Activated B cell treated with CpG ODN at 0.5 μM for 24 hours (primary cell): ENCODE results near the gene RIPPLY1. TPM values are rescaled to one million over a fixed set of nuclear protein-coding genes. Genes with fewer than 3 reads are reported as not detected.

Experiments used
- ATAC-seq: fragments of 200-7000 bp; cut with Tn5 transposase; one replicate; pipeline ENCODE4 v1.10.0; 2021; ENCODE audit warnings: low read depth, mild to moderate bottlenecking, moderate library complexity
- CTCF ChIA-PET: fragments of 350-600 bp; sonication (Branson Sonifier 250); formaldehyde crosslinking; loops from one replicate; lab custom pipeline; 2021; ENCODE audit warnings: antibody characterized with exemption; lab: Charles Lee
- POLR2A ChIA-PET: fragments of 350-600 bp; sonication (Branson Sonifier 250); formaldehyde crosslinking; loops from one replicate; lab custom pipeline; 2021; ENCODE audit warnings: antibody characterized with exemption; lab: Charles Lee
- DNase-seq: peaks from one replicate; pipeline ENCODE4 v3.0.0; 2022
- H3K27ac Mint-ChIP-seq: one replicate; pipeline ENCODE4 v1.8.0; 2020; ENCODE audit warnings: mixed read lengths
- H3K27me3 Mint-ChIP-seq: one replicate; pipeline ENCODE4 v1.8.0; 2021; ENCODE audit warnings: mixed read lengths
- H3K36me3 Mint-ChIP-seq: one replicate; pipeline ENCODE4 v1.8.0; 2021; ENCODE audit warnings: low read depth, mixed read lengths
- H3K4me1 Mint-ChIP-seq: one replicate; pipeline ENCODE4 v1.8.0; 2021; ENCODE audit warnings: mixed read lengths
- H3K4me3 Mint-ChIP-seq: one replicate; pipeline ENCODE4 v1.8.0; 2020; ENCODE audit warnings: mild to moderate bottlenecking, mixed read lengths
- H3K9me3 Mint-ChIP-seq: one replicate; pipeline ENCODE4 v1.8.0; 2020; ENCODE audit warnings: mixed read lengths
- CTCF ChIP-seq: fragments of 200-600 bp; IDR thresholded peaks from one replicate; pipeline ENCODE4 v1.8.0; 2022; ENCODE audit warnings: antibody characterized with exemption, mild to moderate bottlenecking
- intact Hi-C: fragments of 100-400 bp; cut with micrococcal nuclease; formaldehyde crosslinking; loops from one replicate; pipeline ENCODE4 v1.15.1; 2024
- total RNA-seq: library from RNA; stranded (reverse); gene quantifications from 2 replicates; pipeline ENCODE4 v1.2.3, GENCODE V29; 2022

The RIPPLY1 gene
- total RNA-seq, 1 donor from 2014 or later, result not detected

DNA sequence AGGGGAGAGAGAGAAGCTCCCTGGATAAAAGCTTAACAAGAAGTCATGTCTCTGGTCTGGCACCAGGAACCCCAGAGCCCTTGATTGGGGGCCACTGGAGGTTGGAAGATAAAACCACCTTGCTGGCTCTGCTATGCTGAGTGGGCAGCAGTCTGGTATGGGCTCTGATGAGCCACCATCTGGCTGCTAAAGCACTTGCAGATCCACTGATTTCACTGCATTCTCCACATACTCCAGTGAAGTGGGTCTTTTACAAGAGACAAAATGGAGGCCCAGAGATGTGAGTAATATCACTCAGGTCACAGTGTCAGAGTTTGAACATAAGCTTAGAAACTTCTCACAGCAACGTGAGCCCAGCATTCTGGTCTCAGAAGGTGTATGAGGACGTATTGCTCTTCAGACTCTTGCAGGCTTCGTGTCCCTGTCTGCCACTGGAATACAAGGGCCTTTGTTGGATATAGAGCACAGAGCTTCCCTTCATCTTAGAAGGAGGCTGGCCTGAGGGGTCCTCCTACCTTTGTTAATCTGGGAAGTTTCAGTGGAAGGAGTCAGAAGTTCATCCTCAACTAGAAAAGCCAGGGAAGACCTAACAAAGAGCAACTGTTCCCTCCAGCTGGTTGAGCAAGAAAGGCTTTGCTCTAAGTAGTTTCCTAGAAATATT, 28.8 kb upstream of the RIPPLY1 start:
- no peaks in the 10 kb centered on the region for H3K36me3 Mint-ChIP-seq
- DNase-seq (no peak), ATAC-seq (no peak)
- H3K9me3 Mint-ChIP-seq, result no peaks in the 10 kb centered on the region
- CTCF ChIA-PET, result no interaction called here
- POLR2A ChIA-PET, result no interaction called here
- TF ChIP-seq CTCF, result no peak
- H3K4me3 Mint-ChIP-seq, result no peak overlapping the region
- no peaks in the 10 kb centered on the region for H3K4me1 Mint-ChIP-seq
- H3K27ac Mint-ChIP-seq, result no peak overlapping the region
- H3K27me3 Mint-ChIP-seq, result no peaks in the 10 kb centered on the region
- intact Hi-C loops, result no loop called here

DNA sequence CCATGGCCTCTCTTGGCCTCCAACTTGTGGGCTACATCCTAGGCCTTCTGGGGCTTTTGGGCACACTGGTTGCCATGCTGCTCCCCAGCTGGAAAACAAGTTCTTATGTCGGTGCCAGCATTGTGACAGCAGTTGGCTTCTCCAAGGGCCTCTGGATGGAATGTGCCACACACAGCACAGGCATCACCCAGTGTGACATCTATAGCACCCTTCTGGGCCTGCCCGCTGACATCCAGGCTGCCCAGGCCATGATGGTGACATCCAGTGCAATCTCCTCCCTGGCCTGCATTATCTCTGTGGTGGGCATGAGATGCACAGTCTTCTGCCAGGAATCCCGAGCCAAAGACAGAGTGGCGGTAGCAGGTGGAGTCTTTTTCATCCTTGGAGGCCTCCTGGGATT, 25.1 kb upstream of the RIPPLY1 start:
- no peak for ATAC-seq
- intact Hi-C loops, result no loop called here
- H3K9me3 Mint-ChIP-seq, result no peaks in the 10 kb centered on the region
- TF ChIP-seq CTCF, result no peak
- no peaks in the 10 kb centered on the region for H3K4me1 Mint-ChIP-seq
- CTCF ChIA-PET, result no interaction called here
- H3K27ac Mint-ChIP-seq, result no peak overlapping the region
- no peak for DNase-seq
- H3K27me3 Mint-ChIP-seq, result no peaks in the 10 kb centered on the region
- no peaks in the 10 kb centered on the region for H3K36me3 Mint-ChIP-seq
- POLR2A ChIA-PET, result no interaction called here
- H3K4me3 Mint-ChIP-seq, result no peak overlapping the region

DNA sequence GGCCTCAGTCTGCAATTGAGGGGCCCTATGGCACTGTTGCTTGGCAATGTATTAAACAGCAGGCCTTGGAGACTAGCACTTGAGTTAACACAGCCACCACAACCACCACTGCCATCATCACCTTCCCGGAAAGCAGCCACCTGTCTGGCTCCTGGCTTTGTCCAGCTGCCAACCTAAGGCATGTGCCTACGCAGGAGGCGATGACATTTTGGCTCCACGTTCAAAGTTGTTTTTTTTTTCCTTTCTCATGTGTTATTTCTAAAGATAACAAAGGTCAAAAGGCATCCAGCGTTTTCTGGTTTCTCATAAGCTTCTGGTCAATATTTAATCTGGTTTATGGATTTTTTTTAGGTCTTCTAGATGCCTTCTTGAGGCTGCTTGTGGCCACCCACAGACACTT, 24.6 kb upstream of the RIPPLY1 start:
- Mint-ChIP-seq H3K27me3 (no peaks in the 10 kb centered on the region), H3K9me3 (no peaks in the 10 kb centered on the region), H3K36me3 (no peaks in the 10 kb centered on the region), H3K27ac (no peak overlapping the region), H3K4me1 (no peaks in the 10 kb centered on the region), H3K4me3 (no peak overlapping the region)
- CTCF ChIA-PET, result no interaction called here
- ATAC-seq, result no peak
- DNase-seq, result no peak
- intact Hi-C loops, result no loop called here
- no peak for TF ChIP-seq CTCF
- POLR2A ChIA-PET, result no interaction called here

GRCh38 chrX:106927023-106927422, 23.9 kb upstream of the RIPPLY1 start:
- POLR2A ChIA-PET, result no interaction called here
- intact Hi-C loops, result no loop called here

DNA sequence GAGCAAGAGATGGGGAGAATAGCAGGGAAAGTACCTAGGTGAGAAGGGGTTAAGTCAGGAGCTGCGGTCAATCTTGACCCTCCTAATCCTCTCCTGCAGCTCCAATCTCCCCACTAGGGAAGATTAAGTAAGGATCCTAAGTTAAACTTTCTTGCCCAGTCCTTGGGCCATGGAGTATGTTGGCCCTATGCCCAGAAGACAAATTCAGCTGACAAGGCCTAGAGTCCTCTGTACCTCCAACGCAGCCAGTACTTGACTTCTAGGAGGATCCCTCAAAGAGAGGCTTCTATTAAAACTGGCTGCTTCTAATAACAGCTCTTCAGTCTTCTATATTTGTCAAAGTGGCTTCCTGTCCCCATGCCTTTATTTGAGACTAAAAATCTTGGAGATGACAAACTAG, 18.5 kb upstream of the RIPPLY1 start:
- no peak overlapping the region for H3K4me3 Mint-ChIP-seq
- no peak overlapping the region for H3K27ac Mint-ChIP-seq
- no peak for TF ChIP-seq CTCF
- H3K27me3 Mint-ChIP-seq, result peaks cover 5% of the 10 kb centered on the region
- no peaks in the 10 kb centered on the region for H3K36me3 Mint-ChIP-seq
- POLR2A ChIA-PET, result no interaction called here
- no peak for ATAC-seq
- CTCF ChIA-PET, result no interaction called here
- no peaks in the 10 kb centered on the region for H3K9me3 Mint-ChIP-seq
- intact Hi-C loops, result no loop called here
- no peaks in the 10 kb centered on the region for H3K4me1 Mint-ChIP-seq
- DNase-seq, result no peak

More at GRCh38 chrX:106927023-106927422, 23.9 kb upstream of the RIPPLY1 start:
- Mint-ChIP-seq H3K27me3 (no peaks in the 10 kb centered on the region), H3K9me3 (no peaks in the 10 kb centered on the region), H3K4me1 (no peaks in the 10 kb centered on the region), H3K36me3 (no peaks in the 10 kb centered on the region), H3K27ac (no peak overlapping the region), H3K4me3 (no peak overlapping the region)
- ATAC-seq (no peak), DNase-seq (no peak)
- no peak for TF ChIP-seq CTCF
- CTCF ChIA-PET, result no interaction called here
